Mucosa of descending colon (tissue), 3 donors: Measurements from ENCODE around the gene RNASE12. TPM values are rescaled to one million over a fixed set of nuclear protein-coding genes. Genes with fewer than 3 reads are reported as not detected.
"Not testable (repeated sequence)": the region's sequence is repeated elsewhere in the genome, so short reads cannot be mapped to it uniquely, and the experiment has no call there.

Source experiments
- ATAC-seq: fragments of 200-7000 bp; cut with Tn5 transposase; one replicate; pipeline ENCODE4 v1.9.1; 2020; ENCODE audit warnings: mild to moderate bottlenecking, moderate library complexity
- DNase-seq, 3 donors: peaks; one replicate each; pipeline ENCODE4 v3.0.0-alpha.2; 2020
- H3K36me3 ChIP-seq: fragments of 200-600 bp; one replicate; pipeline ENCODE4 v1.8.0; 2021; ENCODE audit warnings: low read depth, mild to moderate bottlenecking
- H3K4me1 ChIP-seq: fragments of 200-600 bp; one replicate; pipeline ENCODE4 v1.8.0; 2021; ENCODE audit warnings: low read depth, mild to moderate bottlenecking
- H3K4me3 ChIP-seq: fragments of 200-600 bp; one replicate; pipeline ENCODE4 v1.8.0; 2021; ENCODE audit warnings: mild to moderate bottlenecking
- H3K9me3 ChIP-seq: fragments of 200-600 bp; one replicate; pipeline ENCODE4 v1.8.0; 2021; ENCODE audit warnings: mild to moderate bottlenecking
- intact Hi-C, 2 donors: fragments of 100-400 bp; cut with DNase I in 1 of 2; cut with micrococcal nuclease in 1 of 2; formaldehyde crosslinking; loops; one replicate each; pipeline versions ENCODE4 v1.11.0 to v1.11.1; 2022; cut with DNase I, micrococcal nuclease
- total RNA-seq, 3 donors: library from RNA; stranded (reverse); fragmentation: NEBNext Ultra II Directional in 2 of 3; extraction: Animal tissue kit (Norgen Biotek cat#: 25700) in 2 of 3; gene quantifications; one replicate each; pipeline versions ENCODE4 v1.2.1 to v1.2.4, GENCODE V29; 2021 to 2023
- TF ChIP-seq, protein P1 (sequence below): fragments of 200-600 bp; IDR thresholded peaks from one replicate; pipeline ENCODE4 v1.8.0; 2022; ENCODE audit warnings: antibody characterized with exemption, mild to moderate bottlenecking
- donor health status: DM: no; HTN: no; CAD: no; lungs with moderate emphysema.
- donor health status: DM: no; HTN: no; CAD: no.
- donor health status: DM: no; HTN: yes; CAD: no.

The RNASE12 gene
- total RNA-seq, 3 donors from 2014 or later: not detected

DNA sequence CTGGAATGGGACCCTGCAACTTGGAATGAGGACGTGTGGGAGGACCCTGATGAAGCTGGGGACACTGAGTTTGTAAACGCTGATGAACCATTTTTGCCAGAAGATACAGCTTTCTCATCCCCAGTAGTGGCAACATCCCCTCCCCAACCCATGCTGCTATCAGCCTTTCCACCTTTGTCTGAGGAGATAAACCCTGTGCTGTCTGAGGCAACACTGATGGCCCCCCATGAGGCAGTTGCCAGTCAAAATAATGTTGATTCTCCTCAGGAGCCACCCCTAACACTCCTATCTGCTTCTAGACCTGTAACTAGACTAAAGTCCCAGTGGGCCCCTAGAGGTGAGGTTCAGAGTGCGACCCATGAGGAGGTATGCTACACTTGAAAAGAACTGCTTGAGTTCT, 22.8 kb downstream of the RNASE12 start:
- TF ChIP-seq, protein P1, sequence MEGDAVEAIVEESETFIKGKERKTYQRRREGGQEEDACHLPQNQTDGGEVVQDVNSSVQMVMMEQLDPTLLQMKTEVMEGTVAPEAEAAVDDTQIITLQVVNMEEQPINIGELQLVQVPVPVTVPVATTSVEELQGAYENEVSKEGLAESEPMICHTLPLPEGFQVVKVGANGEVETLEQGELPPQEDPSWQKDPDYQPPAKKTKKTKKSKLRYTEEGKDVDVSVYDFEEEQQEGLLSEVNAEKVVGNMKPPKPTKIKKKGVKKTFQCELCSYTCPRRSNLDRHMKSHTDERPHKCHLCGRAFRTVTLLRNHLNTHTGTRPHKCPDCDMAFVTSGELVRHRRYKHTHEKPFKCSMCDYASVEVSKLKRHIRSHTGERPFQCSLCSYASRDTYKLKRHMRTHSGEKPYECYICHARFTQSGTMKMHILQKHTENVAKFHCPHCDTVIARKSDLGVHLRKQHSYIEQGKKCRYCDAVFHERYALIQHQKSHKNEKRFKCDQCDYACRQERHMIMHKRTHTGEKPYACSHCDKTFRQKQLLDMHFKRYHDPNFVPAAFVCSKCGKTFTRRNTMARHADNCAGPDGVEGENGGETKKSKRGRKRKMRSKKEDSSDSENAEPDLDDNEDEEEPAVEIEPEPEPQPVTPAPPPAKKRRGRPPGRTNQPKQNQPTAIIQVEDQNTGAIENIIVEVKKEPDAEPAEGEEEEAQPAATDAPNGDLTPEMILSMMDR: no peak
- no peaks in the 10 kb centered on the region for H3K36me3 ChIP-seq
- no peak for DNase-seq
- H3K4me3 ChIP-seq: no peak overlapping the region
- ATAC-seq: no peak
- peaks cover 8% of the 10 kb centered on the region for H3K9me3 ChIP-seq
- H3K4me1 ChIP-seq: no peaks in the 10 kb centered on the region
- intact Hi-C loops: no loop called here

DNA sequence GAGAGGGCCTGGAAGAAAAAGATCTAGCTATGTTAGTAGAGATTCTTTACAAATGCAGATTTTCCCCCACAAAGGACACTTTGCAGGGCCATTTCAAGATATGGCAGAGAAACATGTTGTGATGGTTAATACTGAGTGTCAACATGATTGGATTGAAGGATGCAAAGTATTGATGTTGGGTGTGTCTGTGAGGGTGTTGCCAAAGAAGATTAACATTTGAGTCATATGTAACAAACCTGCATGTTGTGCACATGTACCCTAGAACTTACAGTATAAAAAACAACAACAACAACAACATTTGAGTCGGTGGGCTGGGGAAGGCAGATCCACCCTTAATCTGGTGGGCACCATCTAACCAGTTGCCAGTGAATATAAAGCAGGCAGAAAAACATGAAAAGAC, 24.0 kb downstream of the RNASE12 start:
- ATAC-seq, H3K4me1 ChIP-seq, H3K4me3 ChIP-seq, H3K9me3 ChIP-seq, H3K36me3 ChIP-seq, intact Hi-C loops, DNase-seq: not testable (repeated sequence)

DNA sequence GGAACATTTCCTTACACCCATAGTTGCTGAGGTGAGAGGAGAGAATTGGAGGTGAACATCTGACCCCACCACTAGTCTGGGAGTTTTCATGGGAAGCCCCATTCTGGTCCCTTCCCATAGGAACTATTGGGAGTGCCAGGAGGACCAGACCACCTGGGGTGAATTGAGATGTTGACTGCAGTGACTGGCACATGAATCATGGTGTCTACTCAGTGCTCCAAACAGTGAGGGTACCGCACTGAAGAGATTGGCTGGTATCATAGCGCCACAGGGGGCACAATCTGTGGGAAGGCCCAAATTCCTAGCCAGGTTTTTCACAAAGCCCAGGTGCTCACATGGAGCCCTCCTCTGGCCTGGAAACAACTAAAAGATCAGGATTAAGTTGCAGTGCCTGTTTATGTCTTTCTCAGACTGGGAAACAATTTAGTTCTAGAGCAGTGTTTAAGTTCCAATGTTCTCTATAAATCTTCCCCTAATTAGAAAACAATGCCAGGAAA, 26.6 kb downstream of the RNASE12 start:
- Histone ChIP-seq H3K4me3 (no peak overlapping the region), H3K4me1 (no peaks in the 10 kb centered on the region), H3K9me3 (peaks cover 8% of the 10 kb centered on the region), H3K36me3 (no peaks in the 10 kb centered on the region)
- DNase-seq (no peak), ATAC-seq (no peak)
- intact Hi-C loops: no loop called here
- TF ChIP-seq, protein P1: no peak

DNA sequence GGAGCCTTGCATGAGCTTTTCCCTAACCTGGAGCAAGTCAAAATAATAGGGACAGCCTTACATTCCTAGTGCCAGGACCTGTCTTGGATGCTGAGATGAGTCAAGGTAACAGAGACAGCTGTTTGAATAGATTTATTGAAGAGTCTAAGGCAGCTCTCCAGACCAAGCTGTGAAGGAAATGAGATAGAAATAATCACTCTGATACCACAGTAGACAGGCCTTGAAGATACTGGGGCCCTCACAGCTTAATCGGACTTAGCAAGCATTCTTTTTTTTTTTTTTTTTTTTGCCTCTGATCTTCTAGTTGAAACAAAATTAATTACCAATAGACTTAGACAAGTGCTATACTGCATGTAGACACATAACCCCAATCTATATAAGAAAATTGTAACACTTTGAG, 27.2 kb downstream of the RNASE12 start:
- H3K9me3 ChIP-seq: peaks cover 5% of the 10 kb centered on the region
- no peaks in the 10 kb centered on the region for H3K4me1 ChIP-seq
- intact Hi-C loops: no loop called here
- H3K36me3 ChIP-seq: no peaks in the 10 kb centered on the region
- DNase-seq (no peak), ATAC-seq (no peak)
- TF ChIP-seq, protein P1: no peak
- no peak overlapping the region for H3K4me3 ChIP-seq

DNA sequence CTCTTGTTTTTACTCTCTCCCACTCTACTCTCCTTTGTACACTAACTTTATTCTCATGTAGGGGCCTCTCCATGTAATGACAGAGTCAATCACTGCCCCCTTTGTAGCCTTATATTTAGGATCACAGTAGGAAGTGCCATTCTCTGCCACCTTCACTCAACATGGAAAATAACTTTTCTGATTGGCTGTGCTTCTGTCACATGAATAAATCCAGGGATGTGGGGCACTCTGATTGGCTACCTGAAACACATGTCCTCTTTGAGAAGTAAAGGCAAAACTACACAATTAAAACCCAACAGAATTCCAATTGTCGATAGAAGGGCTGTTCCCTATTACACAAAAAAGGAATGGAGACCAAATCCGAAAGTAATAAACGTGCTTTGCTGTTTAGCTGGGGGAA, 30.2 kb downstream of the RNASE12 start, which contains the start of gene RNASE9:
TSS of gene RNASE9 (minus strand) at position 87 of the 400 bp plus-strand sequence.
- TF ChIP-seq, protein P1: no peak
- Histone ChIP-seq H3K4me3 (no peak within 1 kb of the TSS), H3K36me3 (no peaks in the 10 kb centered on the region), H3K9me3 (no peaks in the 10 kb centered on the region), H3K4me1 (no peaks in the 10 kb centered on the region)
- no peak for ATAC-seq
- no peak for DNase-seq
- intact Hi-C loops: no loop called here

DNA sequence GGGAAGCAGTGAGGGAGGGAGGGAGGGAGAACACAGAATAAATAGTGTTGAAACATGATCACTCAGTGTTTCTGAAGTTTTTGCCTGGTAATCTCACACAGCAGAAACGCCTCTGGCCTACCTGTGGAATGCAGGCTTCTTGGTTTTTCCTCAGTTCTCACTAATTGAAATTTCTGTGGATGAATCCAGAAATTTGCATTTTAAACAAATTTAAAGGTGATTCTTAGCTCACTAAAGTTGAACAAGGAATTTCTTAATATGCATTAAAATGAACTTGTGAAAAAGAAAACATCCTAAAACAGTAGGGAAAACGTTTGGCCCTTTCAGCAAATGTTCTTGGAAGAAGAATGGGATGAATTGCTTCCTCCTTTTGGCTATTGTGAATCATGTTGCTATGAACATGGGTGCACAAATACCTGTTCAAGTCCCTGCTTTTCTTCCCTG, 31.7 kb downstream of the RNASE12 start:
- Histone ChIP-seq H3K4me3 (no peak overlapping the region), H3K4me1 (no peaks in the 10 kb centered on the region), H3K36me3 (no peaks in the 10 kb centered on the region), H3K9me3 (no peaks in the 10 kb centered on the region)
- ATAC-seq (no peak), DNase-seq (no peak)
- TF ChIP-seq, protein P1: no peak
- intact Hi-C loops: no loop called here
